K562 (cell line): ENCODE measurements around the gene GMEB2. TPM values are rescaled to one million over a fixed set of nuclear protein-coding genes. Genes with fewer than 3 reads are reported as not detected.
"Not testable (repeated sequence)": the region's sequence is repeated elsewhere in the genome, so short reads cannot be mapped to it uniquely, and the experiment has no call there.

Experiments used
- ATAC-seq: fragments of 200-7000 bp; cut with Tn5 transposase; 3 replicates; pipeline ENCODE4 v1.9.1; 2020; ENCODE audit warnings: moderate library complexity
- BruUV-seq: library from RNA; stranded (reverse); fragments of 400-500 nt; replicated peaks from 2 replicates; lab custom pipeline; 2021; lab: Mats Ljungman, UMichigan
- CTCF ChIA-PET: fragments of 300-600 bp; formaldehyde crosslinking; extraction: SDS; loops from one replicate; lab custom pipeline; 2021; ENCODE audit warnings: low intra/inter-chr PET ratio; lab: Yijun Ruan, JAX
- POLR2A ChIA-PET: fragments of 300-600, 350-650 bp; sonication (Branson Sonifier 250); formaldehyde crosslinking; extraction: SDS; loops from one replicate; lab custom pipeline; 2021; ENCODE audit warnings: antibody characterized with exemption, inconsistent platforms; lab: Yijun Ruan, JAX
- DNase-seq, 4 experiments: peaks; one replicate each; pipeline versions ENCODE4 v3.0.0 to v3.0.0-alpha.2; 2011 to 2018; ENCODE audit warnings: low spot score in 3 of 4, mixed read lengths in 3 of 4; ENCODE audit errors: extremely low read depth in 1 of 4
- FAIRE-seq: peaks from 2 replicates; lab custom pipeline; 2011; peaks lifted over from hg19 to GRCh38; lab: Jason Lieb, UNC
- H2AFZ ChIP-seq: 2 replicates; pipeline ENCODE4 v1.6.0; 2011; ENCODE audit warnings: low read depth, low read length, control low read depth, inconsistent platforms
- H3K27ac ChIP-seq: fragments of 200-600 bp; 3 replicates; pipeline ENCODE4 v1.8.0; 2011; ENCODE audit warnings: low read depth, mild to moderate bottlenecking, control low read depth, inconsistent platforms, low read length, moderate library complexity, mixed read lengths; ENCODE audit errors: extremely low read depth
- H3K27me3 ChIP-seq, 2 experiments: fragments of 300-600 bp in 1 of 2; 2 replicates in 1 of 2; 3 replicates in 1 of 2; pipeline versions ENCODE4 v1.6.0 to v1.8.0; 2011; ENCODE audit warnings: inconsistent platforms in 2 of 2, low read length in 2 of 2, mild to moderate bottlenecking in 1 of 2, mixed read lengths in 1 of 2, moderate library complexity in 1 of 2; ENCODE audit not compliant: control insufficient read depth in 2 of 2, insufficient read depth in 2 of 2
- H3K36me3 ChIP-seq: fragments of 300-600 bp; 3 replicates; pipeline ENCODE4 v1.8.0; 2011; ENCODE audit warnings: mild to moderate bottlenecking, low read length, inconsistent platforms; ENCODE audit not compliant: control insufficient read depth, insufficient read depth
- H3K4me1 ChIP-seq, 2 experiments: fragments of 200-600 bp in 1 of 2; replicated peaks in 1 of 2; 2 replicates in 1 of 2; 3 replicates in 1 of 2; pipeline versions ENCODE4 v1.5.1 to v1.8.0; 2011; ENCODE audit warnings: inconsistent platforms in 2 of 2, low read length in 2 of 2, mild to moderate bottlenecking in 1 of 2, mixed read lengths in 1 of 2, moderate library complexity in 1 of 2; ENCODE audit not compliant: control insufficient read depth in 2 of 2, insufficient read depth in 2 of 2
- H3K4me2 ChIP-seq: 2 replicates; pipeline ENCODE4 v1.6.1; 2011; ENCODE audit warnings: low read length, control low read depth, inconsistent platforms, mixed read lengths; ENCODE audit not compliant: insufficient read depth
- H3K4me3 ChIP-seq: fragments of 200-600 bp; sonication (generic), shearing (Covaris generic); 2 replicates; pipeline ENCODE4 v1.5.1; 2016; ENCODE audit warnings: control low read depth, inconsistent platforms
- H3K79me2 ChIP-seq: fragments of 200-600 bp; 3 replicates; pipeline ENCODE4 v1.8.0; 2011; ENCODE audit warnings: low read length, inconsistent platforms; ENCODE audit not compliant: control insufficient read depth, insufficient read depth
- H3K9ac ChIP-seq, 2 experiments: 2 replicates each; pipeline versions ENCODE4 v1.6.0 to v1.6.1; 2011; ENCODE audit warnings: low read depth in 2 of 2, low read length in 2 of 2, control low read depth in 1 of 2, inconsistent platforms in 1 of 2, mild to moderate bottlenecking in 1 of 2, mixed read lengths in 1 of 2; ENCODE audit not compliant: insufficient read depth in 1 of 2
- H3K9me1 ChIP-seq: one replicate; pipeline ENCODE4 v1.6.0; 2011; ENCODE audit warnings: inconsistent platforms, mild to moderate bottlenecking, low read length, moderate library complexity; ENCODE audit not compliant: control insufficient read depth, insufficient read depth
- H3K9me3 ChIP-seq: replicated peaks from 2 replicates; pipeline ENCODE4 v1.5.1; 2011; ENCODE audit warnings: low read depth, low read length, inconsistent platforms; ENCODE audit not compliant: control insufficient read depth, insufficient read depth
- H4K20me1 ChIP-seq: replicated peaks from 2 replicates; pipeline ENCODE4 v1.6.1; 2011; ENCODE audit warnings: low read length, inconsistent platforms, mixed read lengths; ENCODE audit not compliant: control insufficient read depth, insufficient read depth
- PML ChIP-seq: IDR thresholded peaks from 2 replicates; pipeline ENCODE4 v1.6.1; 2012; ENCODE audit warnings: low read length, inconsistent platforms
- RBM14 ChIP-seq: fragments of 200-400 bp; formaldehyde crosslinking; IDR thresholded peaks from 2 replicates; pipeline ENCODE4 v1.6.1; 2018; ENCODE audit warnings: low read depth, mild to moderate bottlenecking, low read length, moderate library complexity, borderline replicate concordance; ENCODE audit not compliant: insufficient read depth
- TARDBP ChIP-seq: fragments of 450-650 bp; IDR thresholded peaks from 2 replicates; pipeline ENCODE4 v1.6.1; 2016
- WGBS: fragments of 100-300 bp; shearing (Covaris generic); methylation state at CpG from one replicate; pipeline ENCODE4 v1.1.6; 2016; ENCODE audit warnings: low coverage, mixed read lengths; ENCODE audit not compliant: insufficient coverage; ENCODE audit errors: missing lambda C conversion rate; 5-methylcytosine and 5-hydroxymethylcytosine counted together
- in situ Hi-C: fragments of 300-500 bp; cut with MboI; formaldehyde crosslinking; loops from 4 replicates; pipeline ENCODE4 v1.15.0; 2018; ENCODE audit warnings: inconsistent platforms, mixed read lengths
- intact Hi-C: fragments of 100-400 bp; cut with micrococcal nuclease; formaldehyde crosslinking; loops from 2 replicates; pipeline ENCODE4 v1.14.2; 2022
- polyA plus RNA-seq, 8 experiments: library from polyadenylated mRNA; depleted of rRNA in 4 of 8; stranded (reverse) in 5 of 8; unstranded in 3 of 8; fragments of >200 nt; fragmentation: Nextera tagmentation in 2 of 8; fragmentation: Illumina TruSeq in 1 of 8; extraction: Ambion mirVana in 2 of 8; extraction: Trizol in 1 of 8; gene quantifications; 2 replicates each; pipeline versions ENCODE4 v1.2.1 to v1.2.3, GENCODE V29; 2011 to 2014; ENCODE audit warnings: inconsistent platforms in 1 of 8, missing spikeins in 1 of 8
- total RNA-seq, 7 experiments: library from RNA; depleted of rRNA in 6 of 7; stranded (reverse); fragments of >200 nt in 6 of 7; fragmentation: Illumina TruSeq in 2 of 7; extraction: Trizol in 2 of 7; gene quantifications; 2 replicates each; pipeline versions ENCODE4 v1.2.1 to v1.2.3, GENCODE V29; 2011 to 2021; ENCODE audit warnings: low replicate concordance in 1 of 7

GMEB2 gene
- total and polyA plus RNA-seq, 9 of the 15 experiments (the other 6 are each of a cell fraction or from before 2014, with no cell fraction given) = 0.03 to 13.9 (median 6.3) TPM

GRCh38 chr20:63660622-63661021, 33.7 kb upstream of the GMEB2 start:
- ChIA-PET CTCF (no interaction called here), POLR2A (no interaction called here)
- WGBS = 78% methylated on average over 7 of the region's 8 CpGs
- Histone ChIP-seq H3K9ac (no peak overlapping the region), H3K9me1 (peaks cover 3% of the 10 kb centered on the region), H3K79me2 (peaks cover 25% of the 10 kb centered on the region), H2AFZ (no peak overlapping the region), H3K27me3 (no peaks in the 10 kb centered on the region), H4K20me1 (no peaks in the 10 kb centered on the region), H3K36me3 (peaks cover 59% of the 10 kb centered on the region; the same call in 2 of the 3 replicates), H3K9me3 (no peaks in the 10 kb centered on the region), H3K27ac (no peak overlapping the region), H3K4me2 (no peak overlapping the region), H3K4me3 (no peak overlapping the region), H3K4me1 (peaks cover 18 to 54% of the 10 kb centered on the region in 2 experiments)
- in situ Hi-C loops = no loop called here
- FAIRE-seq (no peak), ATAC-seq (no peak), DNase-seq (no peak)
- TF ChIP-seq PML (no peak), TARDBP (no peak), RBM14 (no peak)
- BruUV-seq = no TSS peak
- intact Hi-C loops = no loop called here

DNA sequence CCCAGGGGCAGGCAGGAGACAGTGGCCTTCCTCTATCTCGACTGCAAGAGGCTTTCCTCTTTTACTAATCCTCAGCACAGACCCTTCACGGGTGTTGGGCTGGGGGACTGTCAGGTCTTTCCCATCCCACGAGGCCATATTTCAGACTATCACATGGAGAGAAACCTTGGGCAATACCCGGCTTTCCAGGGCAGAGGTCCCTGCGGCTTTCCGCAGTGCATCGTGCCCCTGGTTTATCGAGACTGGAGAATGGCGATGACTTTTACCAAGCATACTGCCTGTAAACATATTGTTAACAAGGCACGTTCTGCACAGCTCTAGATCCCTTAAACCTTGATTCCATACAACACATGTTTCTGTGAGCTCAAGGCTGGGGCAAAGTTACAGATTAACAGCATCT, 33.3 kb upstream of the GMEB2 start:
- CTCF ChIA-PET = not testable (repeated sequence)

More for the DNA sequence above, 33.3 kb upstream of the GMEB2 start:
- H3K36me3 ChIP-seq = peaks cover 55% of the 10 kb centered on the region; the same call in 2 of the 3 replicates
- in situ Hi-C loops, H3K9me1 ChIP-seq, H4K20me1 ChIP-seq, H3K4me2 ChIP-seq, H3K27me3 ChIP-seq, H3K9me3 ChIP-seq, BruUV-seq, intact Hi-C loops, H3K27ac ChIP-seq, H3K4me3 ChIP-seq, DNase-seq, POLR2A ChIA-PET, ATAC-seq, H2AFZ ChIP-seq, FAIRE-seq, H3K9ac ChIP-seq: not testable (repeated sequence)
- peaks cover 25% of the 10 kb centered on the region for H3K79me2 ChIP-seq
- WGBS = 83% methylated on average over 10 of the region's 10 CpGs
- H3K4me1 ChIP-seq = peaks cover 18 to 53% of the 10 kb centered on the region in 2 experiments
